GM18858 (cell line): ENCODE measurements around the gene LIF.

Source experiments
- ATAC-seq: cut with Tn5 transposase; IDR thresholded peaks from one replicate; pipeline ENCODE4 v1.9.1; 2021; ENCODE audit not compliant: unreplicated experiment

The LIF gene

GRCh38 chr22:30284666-30285065 is 38.1 kb upstream of the LIF start:
- no peak for ATAC-seq

- ATAC-seq: no peak
These were observed 37.6 kb upstream of the LIF start for GRCh38 chr22:30284172-30284571.

- no peak for ATAC-seq
These were observed 36.8 kb upstream of the LIF start for GRCh38 chr22:30283342-30283741.

GRCh38 chr22:30282616-30283046 is 36.1 kb upstream of the LIF start:
- no peak for ATAC-seq

- ATAC-seq: no peak
These were observed 33.9 kb upstream of the LIF start for GRCh38 chr22:30280505-30280904.

- no peak for ATAC-seq
These were observed 33.4 kb upstream of the LIF start for GRCh38 chr22:30279932-30280331.

- ATAC-seq: no peak
These were observed 32.7 kb upstream of the LIF start for GRCh38 chr22:30279046-30279788.

GRCh38 chr22:30277547-30278344 is 31.2 kb upstream of the LIF start:
- ATAC-seq: no peak

GRCh38 chr22:30276039-30276438 is 29.5 kb upstream of the LIF start:
- no peak for ATAC-seq

- ATAC-seq: no peak
These were observed 29.1 kb upstream of the LIF start for GRCh38 chr22:30275625-30276024.

GRCh38 chr22:30274437-30274812 is 27.9 kb upstream of the LIF start:
- ATAC-seq: no peak

- ATAC-seq: no peak
These were observed 27.3 kb upstream of the LIF start for GRCh38 chr22:30273711-30274436.

- no peak for ATAC-seq
These were observed 26.4 kb upstream of the LIF start for GRCh38 chr22:30272781-30273601.

- ATAC-seq: no peak
These were observed 24.3 kb upstream of the LIF start for GRCh38 chr22:30270832-30271231.

- no peak for ATAC-seq
These were observed 21.8 kb upstream of the LIF start for GRCh38 chr22:30268331-30268730.

GRCh38 chr22:30267382-30268302 is 21.1 kb upstream of the LIF start:
- no peak for ATAC-seq

GRCh38 chr22:30266445-30267381 is 20.2 kb upstream of the LIF start, which contains the start of gene OSM:
TSS of gene OSM (minus strand) at chr22:30266851. CDS start at chr22:30266799, 52 bp downstream.
- ATAC-seq: no peak

- peak; percentile 64 for ATAC-seq
These were observed 19.4 kb upstream of the LIF start for GRCh38 chr22:30265823-30266444.
